Activated naive CD4-positive, alpha-beta T cell treated with anti-CD3 and anti-CD28 coated beads, Interleukin-2, amount 50 U/mL, for 72 hours (primary cell): ENCODE results near the gene RGS11. TPM values are rescaled to one million over a fixed set of nuclear protein-coding genes. Genes with fewer than 3 reads are reported as not detected.
A peak's percentile ranks its signal among the peaks of the same experiment; 100 is the strongest.

Experiments used
- ATAC-seq, 2 donors: fragments of 150-1000 bp; cut with Tn5 transposase; 2 replicates each; pipeline ENCODE4 v1.10.0; 2021; ENCODE audit warnings: mild to moderate bottlenecking in 2 of 2, moderate library complexity in 2 of 2
- DNase-seq, 2 donors: peaks; one replicate each; pipeline ENCODE4 v3.0.0; 2021 to 2022; ENCODE audit warnings: low spot score in 2 of 2
- H3K27ac Mint-ChIP-seq, 2 donors: one replicate each; pipeline ENCODE4 v1.8.0; 2022; ENCODE audit warnings: mild to moderate bottlenecking in 2 of 2, mixed read lengths in 2 of 2
- H3K36me3 Mint-ChIP-seq, 2 donors: one replicate each; pipeline ENCODE4 v1.8.0; 2022; ENCODE audit warnings: mixed read lengths in 2 of 2
- H3K9me3 Mint-ChIP-seq, 2 donors: one replicate each; pipeline ENCODE4 v1.8.0; 2022; ENCODE audit warnings: mixed read lengths in 2 of 2
- total RNA-seq, 2 donors: library from RNA; stranded (reverse); gene quantifications; one replicate each; pipeline ENCODE4 v1.2.3, GENCODE V29; 2022

The RGS11 gene
- total RNA-seq, 2 donors from 2014 or later: 0.14 TPM; not detected in 1

DNA sequence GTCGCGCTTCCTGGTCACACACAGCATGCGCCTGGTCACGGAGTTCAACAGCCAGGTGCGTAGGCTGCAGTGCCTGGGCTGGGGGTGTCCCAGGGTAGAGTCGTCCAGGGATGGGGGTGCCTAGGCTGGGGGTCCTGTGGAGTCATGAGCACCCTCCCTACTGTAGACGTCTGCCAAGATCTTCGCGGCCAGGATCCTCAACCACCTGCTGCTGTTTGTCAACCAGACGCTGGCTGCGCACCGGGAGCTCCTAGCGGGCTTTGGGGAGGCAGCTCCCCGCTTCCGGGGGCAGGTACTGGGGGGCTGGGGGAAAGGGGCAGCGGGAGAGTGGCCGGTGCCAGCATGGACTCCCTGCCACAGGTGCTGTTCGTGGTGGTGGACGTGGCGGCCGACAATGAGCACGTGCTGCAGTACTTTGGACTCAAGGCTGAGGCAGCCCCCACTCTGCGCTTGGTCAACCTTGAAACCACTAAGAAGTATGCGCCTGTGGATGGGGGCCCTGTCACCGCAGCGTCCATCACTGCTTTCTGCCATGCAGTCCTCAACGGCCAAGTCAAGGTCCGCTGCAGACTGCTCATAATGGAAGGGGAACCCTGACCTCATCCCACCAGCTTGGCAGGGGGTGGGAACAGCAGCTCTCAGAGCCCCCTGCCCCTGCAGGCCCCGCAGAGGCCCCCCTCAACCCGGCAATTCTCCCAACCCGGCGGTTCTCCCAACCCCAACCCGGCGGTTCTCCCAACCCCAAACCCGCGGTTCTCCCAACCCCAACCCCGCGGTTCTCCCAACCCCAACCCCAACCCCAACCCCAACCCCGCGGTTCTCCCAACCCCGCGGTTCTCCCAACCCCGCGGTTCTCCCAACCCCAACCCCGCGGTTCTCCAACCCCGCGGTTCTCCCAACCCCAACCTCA, 9.7 kb upstream of the RGS11 start:
- Mint-ChIP-seq H3K9me3 (no peaks in the 10 kb centered on the region), H3K27ac (no peak overlapping the region), H3K36me3 (no peaks in the 10 kb centered on the region)
- no peak for DNase-seq
- ATAC-seq: no peak

DNA sequence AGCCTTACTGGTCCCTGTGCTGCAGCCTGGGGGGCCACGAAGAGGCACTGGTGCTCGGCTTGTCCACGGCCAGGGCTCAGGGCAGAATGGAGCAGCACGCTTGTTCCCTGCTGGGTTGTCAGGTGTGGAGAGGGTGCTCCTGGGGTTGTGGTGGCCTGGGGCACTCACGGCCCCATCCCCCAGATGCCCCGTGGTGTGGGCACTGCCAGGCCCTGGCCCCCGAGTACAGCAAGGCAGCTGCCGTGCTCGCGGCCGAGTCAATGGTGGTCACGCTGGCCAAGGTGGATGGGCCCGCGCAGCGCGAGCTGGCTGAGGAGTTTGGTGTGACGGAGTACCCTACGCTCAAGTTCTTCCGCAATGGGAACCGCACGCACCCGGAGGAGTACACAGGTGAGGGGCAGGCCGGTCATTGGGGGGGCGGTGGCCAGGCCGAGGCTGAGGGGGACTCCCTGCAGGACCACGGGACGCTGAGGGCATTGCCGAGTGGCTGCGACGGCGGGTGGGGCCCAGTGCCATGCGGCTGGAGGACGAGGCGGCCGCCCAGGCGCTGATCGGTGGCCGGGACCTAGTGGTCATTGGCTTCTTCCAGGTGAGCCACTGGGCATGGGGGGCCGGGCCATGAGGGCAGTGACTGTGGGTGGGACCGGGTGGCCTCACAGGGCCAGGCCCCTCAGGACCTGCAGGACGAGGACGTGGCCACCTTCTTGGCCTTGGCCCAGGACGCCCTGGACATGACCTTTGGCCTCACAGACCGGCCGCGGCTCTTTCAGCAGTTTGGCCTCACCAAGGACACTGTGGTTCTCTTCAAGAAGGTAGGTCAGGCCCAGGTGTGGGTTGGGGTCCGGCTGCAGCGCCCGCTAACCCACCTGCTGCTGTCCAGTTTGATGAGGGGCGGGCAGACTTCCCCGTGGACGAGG, 8.7 kb upstream of the RGS11 start:
- DNase-seq (no peak), ATAC-seq (no peak)
- Mint-ChIP-seq H3K9me3 (no peaks in the 10 kb centered on the region), H3K36me3 (no peaks in the 10 kb centered on the region), H3K27ac (no peak overlapping the region)

DNA sequence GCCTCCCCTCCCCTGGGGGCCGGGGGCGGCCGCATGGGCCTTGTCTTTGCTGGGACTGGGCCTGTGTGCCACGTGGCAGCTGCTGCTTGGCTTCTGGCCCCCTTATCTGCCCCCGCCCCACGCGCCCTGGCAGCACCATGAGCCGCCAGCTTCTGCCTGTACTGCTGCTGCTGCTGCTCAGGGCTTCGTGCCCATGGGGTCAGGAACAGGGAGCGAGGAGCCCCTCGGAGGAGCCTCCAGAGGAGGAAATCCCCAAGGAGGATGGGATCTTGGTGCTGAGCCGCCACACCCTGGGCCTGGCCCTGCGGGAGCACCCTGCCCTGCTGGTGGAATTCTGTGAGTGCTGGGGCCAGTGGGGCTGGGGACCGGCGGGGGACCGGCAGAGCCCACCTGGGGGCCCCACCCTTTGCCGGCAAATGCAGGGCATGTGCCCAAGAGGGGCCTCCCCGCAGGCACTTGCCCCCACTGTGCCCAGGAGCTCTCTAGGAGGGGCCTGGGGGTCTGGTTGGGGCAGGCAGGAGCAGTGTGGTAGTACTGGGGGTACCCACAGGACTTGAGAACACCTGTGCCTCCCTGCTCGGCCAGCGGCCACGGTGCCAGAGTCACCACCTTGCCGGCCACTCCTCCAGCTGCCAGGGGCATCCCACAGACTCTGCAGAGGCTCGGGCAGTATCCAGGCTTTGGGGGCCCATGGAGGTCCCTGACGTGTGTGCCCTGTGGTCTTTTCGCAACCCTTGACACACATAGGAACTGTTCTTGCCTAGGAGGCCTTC, 7.5 kb upstream of the RGS11 start, which contains the start of gene PDIA2:
Gene PDIA2, plus strand, starts transcription at position 132 of the 773 bp plus-strand sequence. Its CDS starts 6 bp downstream, at position 138.
- H3K27ac Mint-ChIP-seq: no peak within 1 kb of the TSS
- peak in 1 of 2 donors; percentile 5 for ATAC-seq
- H3K9me3 Mint-ChIP-seq: no peaks in the 10 kb centered on the region
- DNase-seq: no peak
- H3K36me3 Mint-ChIP-seq: no peaks in the 10 kb centered on the region

DNA sequence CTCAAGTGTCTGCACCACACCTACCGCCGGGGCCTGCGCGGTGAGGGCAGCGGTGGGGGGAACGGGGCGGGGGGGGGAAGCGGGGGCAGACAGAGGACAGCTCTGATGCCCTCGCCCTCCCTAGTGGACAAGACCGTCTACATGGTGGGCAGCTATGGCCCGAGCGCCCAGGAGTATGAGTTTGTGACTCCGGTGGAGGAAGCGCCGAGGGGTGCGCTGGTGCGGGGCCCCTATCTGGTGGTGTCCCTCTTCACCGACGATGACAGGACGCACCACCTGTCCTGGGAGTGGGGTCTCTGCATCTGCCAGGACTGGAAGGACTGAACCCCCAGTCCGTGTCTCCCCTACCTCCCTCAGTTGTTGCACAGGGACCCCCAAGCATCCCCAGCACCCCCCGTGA, 6.7 kb upstream of the RGS11 start:
- H3K36me3 Mint-ChIP-seq: no peaks in the 10 kb centered on the region
- H3K9me3 Mint-ChIP-seq: no peaks in the 10 kb centered on the region
- H3K27ac Mint-ChIP-seq: no peak overlapping the region

DNA sequence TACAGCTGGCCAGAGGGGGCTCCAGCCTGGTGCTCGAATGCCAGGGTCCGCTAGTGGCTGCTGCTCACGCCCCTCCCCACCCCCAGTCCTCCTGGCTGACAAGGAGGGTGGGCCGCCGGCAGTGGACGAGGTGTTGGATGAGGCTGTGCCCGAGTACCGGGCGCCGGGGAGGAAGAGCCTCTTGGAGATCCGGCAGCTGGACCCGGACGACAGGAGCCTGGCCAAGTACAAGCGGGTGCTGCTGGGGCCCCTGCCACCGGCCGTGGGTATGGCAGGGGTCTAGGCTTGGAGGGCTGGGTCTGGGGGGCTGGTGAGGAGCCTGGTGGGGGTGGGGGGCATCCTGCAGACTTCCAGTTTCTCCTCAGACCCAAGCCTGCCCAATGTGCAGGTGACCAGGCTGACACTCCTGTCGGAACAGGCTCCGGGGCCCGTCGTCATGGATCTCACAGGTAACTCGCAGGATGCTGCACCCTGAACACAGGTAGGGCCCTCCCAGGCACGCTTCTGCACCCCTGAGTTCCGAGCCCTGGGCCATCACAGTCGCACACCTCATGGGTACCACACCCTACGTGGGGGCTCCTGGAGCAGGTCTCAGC, 6.0 kb upstream of the RGS11 start:
- Mint-ChIP-seq H3K9me3 (no peaks in the 10 kb centered on the region), H3K36me3 (no peaks in the 10 kb centered on the region), H3K27ac (no peak overlapping the region)
- no peak for ATAC-seq
- DNase-seq: no peak

More for the DNA sequence above, 6.7 kb upstream of the RGS11 start:
- DNase-seq: no peak
- no peak for ATAC-seq

DNA sequence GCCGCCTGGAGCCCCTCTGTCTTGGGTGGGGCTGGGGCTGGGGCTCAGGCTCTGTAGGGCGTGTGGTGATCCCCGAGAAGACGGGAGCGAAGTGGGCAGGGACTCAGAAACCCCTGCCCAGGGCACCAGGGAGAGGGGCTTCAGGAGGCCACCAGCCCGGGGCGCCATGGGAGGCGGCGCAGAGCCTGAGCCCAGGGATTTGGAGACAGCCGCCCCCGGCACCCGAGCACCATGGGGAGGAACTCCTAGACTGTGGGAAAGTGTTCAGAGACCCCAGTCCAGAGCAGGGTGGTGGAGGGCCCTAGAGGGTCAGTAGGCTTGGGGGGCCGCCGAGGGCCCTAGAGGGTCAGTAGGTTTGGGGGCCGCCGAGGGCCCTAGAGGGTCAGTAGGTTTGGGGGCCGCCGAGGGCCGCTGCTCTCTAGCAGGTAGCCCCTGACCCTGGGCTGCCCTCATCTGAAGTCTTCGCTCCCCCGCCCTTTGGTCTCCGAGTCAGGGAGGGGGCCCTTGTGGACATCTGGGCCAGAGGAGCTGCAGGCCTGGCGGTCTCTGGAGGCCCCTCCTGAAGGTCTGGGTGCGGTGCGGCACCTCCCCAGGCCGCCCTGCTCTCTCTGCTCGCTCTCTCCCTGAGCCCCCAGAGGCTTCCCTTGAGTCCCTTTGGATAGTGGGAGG, 5.4 kb upstream of the RGS11 start:
- DNase-seq (no peak), ATAC-seq (no peak)
- H3K36me3 Mint-ChIP-seq: no peaks in the 10 kb centered on the region
- H3K9me3 Mint-ChIP-seq: no peaks in the 10 kb centered on the region
- no peak overlapping the region for H3K27ac Mint-ChIP-seq

DNA sequence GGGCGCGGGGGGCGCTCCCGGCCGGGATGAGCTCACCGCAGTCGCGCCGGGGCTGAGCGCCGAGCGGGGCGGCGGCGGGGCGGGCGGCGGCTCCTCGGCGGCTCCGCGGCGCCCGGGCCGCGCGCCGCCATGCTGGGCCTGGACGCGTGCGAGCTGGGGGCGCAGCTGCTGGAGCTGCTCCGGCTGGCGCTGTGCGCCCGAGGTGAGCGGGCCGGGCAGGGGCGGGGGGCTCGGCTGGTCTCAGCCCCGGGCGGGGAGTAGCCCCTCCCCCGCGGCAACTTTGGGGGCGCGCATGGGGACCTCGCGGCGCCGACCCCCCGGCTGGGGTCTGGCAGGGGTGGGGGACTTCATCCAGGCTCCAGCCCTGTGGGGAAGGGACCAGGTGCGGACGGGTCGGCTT, 4.8 kb upstream of the RGS11 start, which contains the start of gene ARHGDIG:
Gene ARHGDIG, plus strand, starts transcription at position 40 of the 400 bp plus-strand sequence. Its CDS starts 90 bp downstream, at position 130.
- DNase-seq: no peak
- no peaks in the 10 kb centered on the region for H3K9me3 Mint-ChIP-seq
- peak in 1 of 2 donors; percentile 23 for ATAC-seq
- H3K27ac Mint-ChIP-seq: no peak within 1 kb of the TSS
- H3K36me3 Mint-ChIP-seq: no peaks in the 10 kb centered on the region

DNA sequence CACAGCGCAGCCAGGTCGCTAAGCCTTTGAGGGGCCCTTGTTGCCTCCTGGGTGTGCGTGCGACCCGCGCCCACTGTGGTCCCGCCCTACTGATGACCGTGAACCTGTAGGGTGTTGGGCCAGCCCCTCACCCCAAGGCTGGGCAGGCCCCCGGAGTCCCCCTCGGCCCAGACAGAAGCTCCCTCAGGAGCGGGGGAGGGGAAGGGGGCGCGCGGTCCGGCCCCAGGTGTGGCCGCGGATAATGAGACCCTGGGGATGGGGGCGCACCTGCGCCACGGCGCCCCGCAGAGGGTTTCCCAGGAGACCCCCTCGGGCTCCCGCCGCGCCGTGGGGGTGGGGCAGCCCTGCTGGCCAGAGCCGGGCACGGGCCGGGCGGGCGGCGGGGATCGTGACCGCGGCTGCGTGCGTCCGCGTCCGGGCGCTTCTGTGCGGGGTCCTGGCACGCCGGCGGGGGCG, 4.3 kb upstream of the RGS11 start:
- no peak for DNase-seq
- Mint-ChIP-seq H3K36me3 (no peaks in the 10 kb centered on the region), H3K27ac (no peak overlapping the region), H3K9me3 (no peaks in the 10 kb centered on the region)
- ATAC-seq: no peak

DNA sequence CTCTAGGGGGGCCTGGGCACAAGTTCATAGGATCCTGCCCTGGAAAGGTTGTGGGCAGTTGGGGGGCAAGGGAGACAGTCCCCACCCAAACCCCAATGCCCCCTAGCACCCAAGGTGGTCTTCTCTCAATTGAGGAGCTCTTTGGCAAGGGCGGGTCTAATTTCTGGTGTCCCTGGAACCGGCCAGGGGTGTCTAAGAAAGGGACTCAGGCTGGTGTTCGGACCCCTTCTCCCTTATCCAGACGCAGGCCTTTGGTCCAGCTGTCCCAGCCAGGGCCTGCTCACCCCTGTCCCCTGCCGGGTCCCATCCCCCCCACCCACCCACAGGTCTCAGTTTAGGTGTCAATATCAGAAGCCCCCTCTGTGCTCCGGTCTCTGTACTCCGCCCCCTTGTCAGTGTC, 3.8 kb upstream of the RGS11 start:
- ATAC-seq: no peak

DNA sequence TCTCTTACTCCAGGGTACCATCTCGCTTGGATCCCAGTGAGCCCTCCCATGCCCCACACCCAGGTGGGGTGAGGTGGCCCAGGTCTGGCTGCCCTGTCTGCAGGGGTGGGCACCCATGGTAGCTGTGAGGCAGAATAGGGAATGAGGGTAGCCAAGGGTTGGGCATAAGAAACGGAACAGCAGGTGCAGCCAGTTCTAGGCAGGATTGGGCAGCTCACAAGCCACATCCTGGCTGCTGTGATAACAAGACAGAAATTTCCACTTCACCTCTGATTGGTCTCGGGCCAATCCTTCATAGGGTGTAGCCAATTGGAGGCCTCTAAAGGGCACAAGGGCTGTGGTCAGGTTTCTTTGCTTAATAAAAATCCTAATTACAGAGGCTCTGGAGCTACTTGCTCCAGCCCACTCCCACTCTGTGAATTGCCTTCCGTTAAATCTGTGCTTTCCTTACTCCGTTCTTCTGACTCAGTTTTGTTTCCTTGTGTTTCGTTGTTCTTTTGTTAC, 3.2 kb upstream of the RGS11 start:
- Mint-ChIP-seq H3K36me3 (no peaks in the 10 kb centered on the region), H3K9me3 (no peaks in the 10 kb centered on the region), H3K27ac (no peak overlapping the region)
- DNase-seq (no peak), ATAC-seq (peak; percentile 42 to 62)

More for the DNA sequence above, 3.8 kb upstream of the RGS11 start:
- DNase-seq: no peak
- no peaks in the 10 kb centered on the region for H3K9me3 Mint-ChIP-seq
- no peak overlapping the region for H3K27ac Mint-ChIP-seq
- H3K36me3 Mint-ChIP-seq: no peaks in the 10 kb centered on the region

DNA sequence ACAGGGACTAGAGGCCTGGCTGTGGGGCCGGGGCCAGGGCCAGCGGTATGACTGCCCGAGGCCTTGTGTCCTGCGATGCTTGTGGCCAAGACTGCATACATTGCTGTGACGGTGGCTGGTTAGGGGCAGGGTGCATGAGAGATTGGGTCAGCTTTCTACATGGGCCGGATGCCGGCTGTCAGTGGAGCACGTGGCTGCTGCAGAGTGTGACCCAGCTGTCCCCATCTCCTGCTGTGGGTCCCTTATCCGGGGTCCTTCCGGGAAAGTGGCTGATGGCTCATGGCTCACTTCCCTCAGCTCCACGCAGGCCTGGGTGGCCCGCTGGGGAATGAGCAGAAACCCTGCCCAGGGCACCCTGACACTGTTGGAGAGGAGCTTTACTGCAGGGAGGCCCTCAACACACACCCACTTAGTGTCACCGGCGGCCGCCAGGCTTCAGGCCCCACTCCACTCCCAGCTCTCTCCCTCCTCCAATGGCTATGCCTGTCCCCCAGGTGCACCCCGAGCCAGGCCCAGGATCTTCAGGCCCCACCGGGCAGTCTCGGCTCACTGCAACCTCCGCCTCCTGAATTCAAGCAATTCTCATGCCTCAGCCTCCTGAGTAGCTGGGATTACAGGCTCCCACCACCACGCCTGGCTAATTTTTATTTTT, 808 bp upstream of the RGS11 start:
- no peaks in the 10 kb centered on the region for H3K9me3 Mint-ChIP-seq
- no peak for DNase-seq
- H3K36me3 Mint-ChIP-seq: no peaks in the 10 kb centered on the region
- H3K27ac Mint-ChIP-seq: no peak overlapping the region
- no peak for ATAC-seq

DNA sequence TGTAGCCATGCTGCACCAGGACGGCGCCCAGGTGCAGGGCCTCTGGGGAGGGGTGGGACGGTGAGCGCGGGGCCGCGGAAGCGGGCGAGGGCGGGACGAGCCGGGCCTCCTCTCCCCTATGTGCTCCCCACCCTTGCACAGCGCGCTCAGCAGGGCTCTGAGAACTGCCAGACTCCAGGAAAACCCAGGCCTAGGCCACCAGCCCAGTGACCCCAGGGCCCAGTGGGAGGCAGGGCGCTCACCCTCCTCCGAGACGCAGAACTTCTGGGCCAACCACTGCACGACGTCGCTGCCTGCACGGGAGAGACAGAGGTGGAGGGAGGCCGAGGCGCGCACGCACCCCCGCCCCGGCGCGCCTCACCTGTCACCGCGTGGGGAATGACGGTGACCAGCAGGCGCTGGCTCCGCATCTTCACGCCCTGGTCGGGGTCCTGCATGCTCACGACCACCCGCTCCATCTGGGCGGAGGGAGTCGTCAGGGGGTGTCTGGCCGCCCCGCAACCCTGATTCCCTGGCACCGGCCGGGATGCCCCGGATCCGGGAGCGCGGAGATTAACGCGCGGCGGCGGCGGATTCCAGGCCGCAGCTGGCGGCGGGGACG, 603 bp downstream of the RGS11 start:
- DNase-seq: peak in 1 of 2 donors; percentile 26
- H3K27ac Mint-ChIP-seq: no peak overlapping the region
- peak in 1 of 2 donors; percentile 38 for ATAC-seq
- no peaks in the 10 kb centered on the region for H3K36me3 Mint-ChIP-seq
- no peaks in the 10 kb centered on the region for H3K9me3 Mint-ChIP-seq

DNA sequence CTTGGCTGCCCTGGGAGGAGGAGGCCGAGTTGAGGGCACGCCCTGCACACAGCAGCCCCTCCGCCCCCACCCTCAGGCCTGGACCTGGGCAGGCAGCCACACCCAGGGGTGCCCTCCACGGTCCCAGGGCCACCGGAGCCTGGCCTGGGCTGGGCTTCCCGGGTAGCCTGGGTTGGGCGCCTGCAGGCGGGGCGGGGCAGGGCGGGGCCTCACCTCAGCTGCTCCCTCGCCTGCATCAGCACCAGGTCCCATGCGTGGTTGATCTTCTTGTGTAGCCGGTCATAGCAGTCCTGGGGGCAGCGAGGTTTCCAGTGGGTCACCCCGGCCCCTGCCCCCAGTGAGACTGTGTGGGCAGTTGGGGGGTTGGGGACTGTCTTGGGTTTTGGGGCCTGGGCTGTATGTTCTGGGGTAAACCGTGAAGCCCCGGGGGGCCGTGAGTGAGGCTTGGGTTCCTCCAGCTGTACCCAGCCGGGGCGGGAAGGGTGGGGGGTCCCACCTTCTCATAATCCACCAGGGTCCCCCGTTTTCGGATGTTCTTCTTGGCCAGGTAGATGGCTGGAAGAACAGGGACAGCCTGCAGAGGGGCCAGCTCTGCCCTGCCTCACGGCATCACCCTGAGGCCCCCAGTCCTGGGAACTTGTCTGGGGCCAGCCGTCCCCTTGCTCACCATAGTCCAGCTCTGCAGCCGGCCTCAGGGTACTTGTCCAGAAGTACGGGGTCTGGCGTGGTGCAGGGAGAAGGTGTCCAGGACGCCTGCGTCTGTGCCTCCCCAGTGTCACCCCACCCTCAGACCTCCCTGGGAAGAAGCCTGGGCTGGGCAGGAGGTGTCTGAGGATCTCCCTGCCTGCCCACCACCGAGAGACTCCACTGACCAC, 2.0 kb downstream of the RGS11 start:
- DNase-seq (no peak), ATAC-seq (no peak)
- no peaks in the 10 kb centered on the region for H3K9me3 Mint-ChIP-seq
- H3K27ac Mint-ChIP-seq: no peak overlapping the region
- no peaks in the 10 kb centered on the region for H3K36me3 Mint-ChIP-seq
